Lower leg skin (tissue), 4 donors: Measurements from ENCODE around the gene APP. TPM values are rescaled to one million over a fixed set of nuclear protein-coding genes. Genes with fewer than 3 reads are reported as not detected.

ENCODE experiments used
- DNase-seq, 2 donors: peaks; one replicate each; pipeline ENCODE4 v3.0.0-alpha.2; 2019; ENCODE audit warnings: low spot score in 2 of 2
- H3K4me3 ChIP-seq: fragments of 200-600 bp; sonication (generic); 2 replicates; pipeline ENCODE4 v1.5.1; 2017; ENCODE audit warnings: mild to moderate bottlenecking, low read depth; ENCODE audit not compliant: poor library complexity, severe bottlenecking
- CTCF ChIP-seq, 3 donors: fragments of 450-650 bp; IDR thresholded peaks; one replicate each; pipeline ENCODE4 v1.5.1; 2016; ENCODE audit warnings: antibody characterized with exemption in 3 of 3, mild to moderate bottlenecking in 3 of 3, moderate library complexity in 2 of 3
- POLR2A ChIP-seq, 2 donors: fragments of 450-650 bp; IDR thresholded peaks; one replicate each; pipeline ENCODE4 v1.6.1; 2016 to 2017; ENCODE audit warnings: antibody characterized with exemption in 2 of 2, mild to moderate bottlenecking in 1 of 2, moderate library complexity in 1 of 2
- WGBS, 2 donors: methylation state at CpG; one replicate each; pipeline ENCODE4 v1.1.5; 2018; 5-methylcytosine and 5-hydroxymethylcytosine counted together
- intact Hi-C: fragments of 100-400 bp; cut with DNase I; formaldehyde crosslinking; loops from one replicate; pipeline ENCODE4 v1.15.0; 2023; ENCODE audit warnings: low total_unique reads
- total RNA-seq, 4 donors: library from RNA; depleted of rRNA; stranded (reverse); fragments of >200 nt; gene quantifications; one replicate each; pipeline ENCODE4 v1.1.0, GENCODE V29; 2016

APP gene
- total RNA-seq, 4 donors from 2014 or later: 240 to 403 (median 331) TPM

DNA sequence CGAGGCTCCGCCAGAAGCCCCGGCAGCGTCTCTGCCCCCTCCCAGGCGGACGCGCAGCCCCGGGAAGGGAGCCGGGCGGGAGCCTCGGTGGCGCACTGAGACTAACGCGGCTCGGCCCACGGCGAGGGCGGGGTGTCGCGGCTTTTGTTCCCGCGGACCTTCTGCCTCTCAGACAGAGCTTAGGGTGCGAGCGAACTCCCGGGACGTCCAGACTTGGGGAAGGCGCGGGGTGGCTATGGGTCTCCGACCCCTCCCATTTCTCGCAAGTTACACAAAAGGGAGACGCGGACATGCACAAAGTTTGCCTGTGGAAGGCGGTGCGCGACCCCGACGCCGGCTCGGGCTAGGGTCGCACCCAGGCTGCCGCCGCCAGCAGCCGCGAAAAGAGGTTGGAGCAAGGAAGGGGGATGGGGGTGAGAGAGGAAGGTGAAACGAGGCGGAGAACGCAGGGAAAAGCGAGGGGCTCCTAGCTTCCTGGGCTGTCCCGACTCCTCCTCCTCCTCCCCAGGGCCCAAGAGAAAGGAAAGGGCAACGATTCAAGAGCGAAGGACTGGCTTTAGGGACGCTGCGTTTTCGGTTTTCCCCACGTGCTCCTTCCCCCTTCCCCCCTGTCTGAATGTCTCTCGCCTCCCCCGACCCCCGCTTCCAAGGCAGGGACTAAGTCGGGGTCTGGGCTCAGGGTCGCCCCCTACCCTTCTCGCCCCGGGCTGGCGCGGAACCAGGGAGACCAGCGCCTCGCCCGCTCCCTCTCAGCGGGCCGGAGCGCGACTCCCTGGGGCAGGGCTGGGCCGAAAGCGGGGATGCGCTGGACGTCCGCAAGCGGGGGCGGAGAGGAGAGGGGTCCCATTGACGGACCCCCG lies 729 bp downstream of the APP start:
- peak overlapping the region; percentile 73 for H3K4me3 ChIP-seq
- peak; percentile 53 to 90 for DNase-seq
- intact Hi-C loops: loop anchor here (5.0 kb wide), 1 partner anchor 278 kb away; no protein-coding TSS in a partner anchor
- TF ChIP-seq POLR2A (IDR thresholded peaks at IDR 0.05): no peak
- TF ChIP-seq CTCF (IDR thresholded peaks at IDR 0.05): no peak
- 0% methylated on average over 54 to 76 of the region's 80 CpGs for WGBS, 2 donors

DNA sequence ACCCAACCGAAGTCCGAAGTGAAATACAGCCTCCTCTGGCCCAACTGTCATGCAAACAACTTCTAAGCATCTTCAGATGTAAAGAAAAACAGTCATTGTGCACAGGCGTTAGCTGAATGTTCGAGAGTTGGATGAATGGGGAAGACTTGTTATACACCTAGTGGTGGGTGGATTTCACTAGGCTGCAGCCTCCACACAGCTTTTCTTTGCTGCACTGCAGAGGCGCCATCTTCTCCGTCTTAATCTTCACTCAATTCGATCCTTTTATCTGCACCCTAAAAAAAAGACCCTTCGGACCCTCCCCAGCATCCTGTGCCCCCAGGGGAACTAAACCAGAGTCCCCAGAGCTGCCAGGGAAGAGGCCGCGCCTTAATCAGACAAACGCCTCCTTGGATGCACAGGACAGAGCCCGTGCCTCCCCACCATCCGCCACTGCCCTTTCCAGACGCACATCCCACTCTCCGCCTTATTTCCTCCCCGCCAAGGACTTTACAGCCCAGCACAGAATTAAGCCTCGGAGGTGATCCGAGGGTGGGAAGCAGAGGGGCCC lies 1.4 kb downstream of the APP start:
- DNase-seq: peak in 1 of 2 donors; percentile 26
- intact Hi-C loops: no loop called here
- H3K4me3 ChIP-seq: peak overlapping the region; percentile 73
- WGBS, 2 donors: 0 to 1% methylated on average over 18 of the region's 18 CpGs
- TF ChIP-seq POLR2A (IDR thresholded peaks at IDR 0.05) (no peak), CTCF (IDR thresholded peaks at IDR 0.05) (no peak)

DNA sequence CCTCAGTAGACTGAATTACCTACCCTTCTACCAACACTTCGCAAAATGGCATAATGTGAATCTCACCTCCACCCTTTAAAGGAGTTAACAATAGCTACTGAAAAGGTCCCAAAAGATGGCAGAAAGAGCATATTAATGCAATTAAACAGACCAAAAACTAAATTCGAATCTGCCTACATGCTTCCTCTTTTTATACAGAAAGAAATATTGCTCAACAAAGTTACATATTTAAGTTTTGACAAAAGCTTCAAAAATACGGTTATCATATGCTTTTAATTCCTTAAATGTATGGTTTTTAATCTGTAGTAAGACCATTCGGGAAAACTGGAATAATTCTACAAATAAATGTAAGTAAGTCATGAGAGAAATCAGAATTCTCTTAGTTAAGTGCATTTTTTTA lies 2.2 kb downstream of the APP start:
- TF ChIP-seq POLR2A (IDR thresholded peaks at IDR 0.05): no peak
- TF ChIP-seq CTCF (IDR thresholded peaks at IDR 0.05): no peak
- no peak overlapping the region for H3K4me3 ChIP-seq
- intact Hi-C loops: no loop called here
- DNase-seq: no peak
- 51 to 56% methylated on average over 4 of the region's 4 CpGs for WGBS, 2 donors

DNA sequence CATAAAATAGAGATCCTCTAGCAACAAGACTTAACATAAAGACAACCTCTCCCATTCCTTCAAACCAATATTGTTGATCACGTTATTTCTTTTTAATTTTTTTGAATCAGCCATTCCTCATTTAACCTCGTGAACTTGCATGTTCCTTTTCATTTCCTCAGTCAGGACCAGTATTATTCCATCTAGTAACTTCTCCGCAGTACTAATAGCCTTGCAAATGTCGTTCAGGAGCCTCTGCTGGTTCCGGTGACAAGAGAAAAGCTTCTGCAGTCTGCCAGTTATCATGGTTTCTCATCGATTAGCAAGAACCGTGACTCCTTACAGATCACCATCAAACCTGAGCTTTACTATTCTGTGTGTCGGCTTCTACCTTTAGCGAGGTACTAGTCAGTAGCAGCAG lies 3.0 kb downstream of the APP start:
- DNase-seq: no peak
- H3K4me3 ChIP-seq: no peak overlapping the region
- intact Hi-C loops: no loop called here
- 57 to 64% methylated on average over 9 of the region's 9 CpGs for WGBS, 2 donors
- TF ChIP-seq POLR2A (IDR thresholded peaks at IDR 0.05) (no peak), CTCF (IDR thresholded peaks at IDR 0.05) (no peak)

GRCh38 chr21:26165331-26165730 lies 5.2 kb downstream of the APP start:
- WGBS, 2 donors: 63 to 64% methylated on average over 5 of the region's 5 CpGs
- intact Hi-C loops: no loop called here
- TF ChIP-seq POLR2A (IDR thresholded peaks at IDR 0.05): no peak
- TF ChIP-seq CTCF (IDR thresholded peaks at IDR 0.05): no peak
- no peak for DNase-seq
- H3K4me3 ChIP-seq: no peak overlapping the region
